ENCODE results near the gene FABP7. TPM values are rescaled to one million over a fixed set of nuclear protein-coding genes. Genes with fewer than 3 reads are reported as not detected.

FABP7 gene
- total RNA-seq, 1 experiment from 2014 or later = not detected

- DNase-seq (ENCODE audit: low spot score) = no peak
Measured at GRCh38 chr6:122797537-122797936, 18.0 kb downstream of the FABP7 start.

- peak; percentile 53 for DNase-seq (ENCODE audit: low spot score)
Measured at GRCh38 chr6:122798099-122798641, 18.7 kb downstream of the FABP7 start.

GRCh38 chr6:122799140-122799745 lies 19.7 kb downstream of the FABP7 start:
- DNase-seq (ENCODE audit: low spot score) = no peak

GRCh38 chr6:122799916-122800686 lies 20.6 kb downstream of the FABP7 start:
- peak; percentile 29 for DNase-seq (ENCODE audit: low spot score)

- DNase-seq (ENCODE audit: low spot score) = no peak
Measured at GRCh38 chr6:122800906-122801305, 21.4 kb downstream of the FABP7 start.

- DNase-seq (ENCODE audit: low spot score) = no peak
Measured at GRCh38 chr6:122801397-122801796, 21.9 kb downstream of the FABP7 start.

GRCh38 chr6:122803171-122803661 lies 23.7 kb downstream of the FABP7 start:
- DNase-seq (ENCODE audit: low spot score) = peak; percentile 49

GRCh38 chr6:122804962-122805485 lies 25.5 kb downstream of the FABP7 start:
- DNase-seq (ENCODE audit: low spot score) = no peak

GRCh38 chr6:122806291-122806690 lies 26.8 kb downstream of the FABP7 start:
- DNase-seq (ENCODE audit: low spot score) = no peak

GRCh38 chr6:122808121-122808885 lies 28.8 kb downstream of the FABP7 start:
- DNase-seq (ENCODE audit: low spot score) = no peak

- no peak for DNase-seq (ENCODE audit: low spot score)
Measured at GRCh38 chr6:122809001-122809400, 29.5 kb downstream of the FABP7 start.

GRCh38 chr6:122809691-122810090 lies 30.2 kb downstream of the FABP7 start:
- DNase-seq (ENCODE audit: low spot score) = no peak

GRCh38 chr6:122810189-122810588 lies 30.7 kb downstream of the FABP7 start:
- DNase-seq (ENCODE audit: low spot score) = no peak

GRCh38 chr6:122817358-122817757 lies 37.8 kb downstream of the FABP7 start:
- DNase-seq (ENCODE audit: low spot score) = no peak

GRCh38 chr6:122817766-122818165 lies 38.2 kb downstream of the FABP7 start:
- DNase-seq (ENCODE audit: low spot score) = no peak

- no peak for DNase-seq (ENCODE audit: low spot score)
Measured at GRCh38 chr6:122818866-122819265, 39.4 kb downstream of the FABP7 start.

GRCh38 chr6:122821095-122821494 lies 41.6 kb downstream of the FABP7 start:
- no peak for DNase-seq (ENCODE audit: low spot score)

- DNase-seq (ENCODE audit: low spot score) = no peak
Measured at GRCh38 chr6:122825163-122825562, 45.6 kb downstream of the FABP7 start.

GRCh38 chr6:122829456-122829855 lies 49.9 kb downstream of the FABP7 start:
- no peak for DNase-seq (ENCODE audit: low spot score)

GRCh38 chr6:122831511-122831910 lies 52.0 kb downstream of the FABP7 start:
- DNase-seq (ENCODE audit: low spot score) = no peak

- DNase-seq (ENCODE audit: low spot score) = no peak
Measured at GRCh38 chr6:122832459-122832858, 52.9 kb downstream of the FABP7 start.

GRCh38 chr6:122833021-122833491 lies 53.5 kb downstream of the FABP7 start:
- DNase-seq (ENCODE audit: low spot score) = no peak

Measured in H4 (cell line).